ENCODE data around the gene ACE. TPM values are rescaled to one million over a fixed set of nuclear protein-coding genes. Genes with fewer than 3 reads are reported as not detected.

Gene ACE
- total RNA-seq, 1 donor from 2014 or later: 44.8 TPM

- H3K9me3 Mint-ChIP-seq (ENCODE audit: unreplicated experiment): no peaks in the 10 kb centered on the region
- peaks cover 35% of the 10 kb centered on the region for H3K4me1 Mint-ChIP-seq (ENCODE audit: unreplicated experiment)
- peak overlapping the region; percentile 89 for H3K4me3 Mint-ChIP-seq (ENCODE audit: unreplicated experiment)
- H3K36me3 Mint-ChIP-seq (ENCODE audit: low read depth, unreplicated experiment): peaks cover under 1% of the 10 kb centered on the region
- H3K27ac Mint-ChIP-seq (ENCODE audit: unreplicated experiment): no peak overlapping the region
- peak; percentile 27 for DNase-seq (ENCODE audit: low spot score)
- H3K27me3 Mint-ChIP-seq (ENCODE audit: unreplicated experiment): peaks cover 10% of the 10 kb centered on the region
- TF ChIP-seq, protein P1, sequence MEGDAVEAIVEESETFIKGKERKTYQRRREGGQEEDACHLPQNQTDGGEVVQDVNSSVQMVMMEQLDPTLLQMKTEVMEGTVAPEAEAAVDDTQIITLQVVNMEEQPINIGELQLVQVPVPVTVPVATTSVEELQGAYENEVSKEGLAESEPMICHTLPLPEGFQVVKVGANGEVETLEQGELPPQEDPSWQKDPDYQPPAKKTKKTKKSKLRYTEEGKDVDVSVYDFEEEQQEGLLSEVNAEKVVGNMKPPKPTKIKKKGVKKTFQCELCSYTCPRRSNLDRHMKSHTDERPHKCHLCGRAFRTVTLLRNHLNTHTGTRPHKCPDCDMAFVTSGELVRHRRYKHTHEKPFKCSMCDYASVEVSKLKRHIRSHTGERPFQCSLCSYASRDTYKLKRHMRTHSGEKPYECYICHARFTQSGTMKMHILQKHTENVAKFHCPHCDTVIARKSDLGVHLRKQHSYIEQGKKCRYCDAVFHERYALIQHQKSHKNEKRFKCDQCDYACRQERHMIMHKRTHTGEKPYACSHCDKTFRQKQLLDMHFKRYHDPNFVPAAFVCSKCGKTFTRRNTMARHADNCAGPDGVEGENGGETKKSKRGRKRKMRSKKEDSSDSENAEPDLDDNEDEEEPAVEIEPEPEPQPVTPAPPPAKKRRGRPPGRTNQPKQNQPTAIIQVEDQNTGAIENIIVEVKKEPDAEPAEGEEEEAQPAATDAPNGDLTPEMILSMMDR (IDR thresholded peaks at IDR 0.05; ENCODE audit: unreplicated experiment): no peak
Observed at GRCh38 chr17:63477480-63478440, 899 bp downstream of the ACE start.

DNA sequence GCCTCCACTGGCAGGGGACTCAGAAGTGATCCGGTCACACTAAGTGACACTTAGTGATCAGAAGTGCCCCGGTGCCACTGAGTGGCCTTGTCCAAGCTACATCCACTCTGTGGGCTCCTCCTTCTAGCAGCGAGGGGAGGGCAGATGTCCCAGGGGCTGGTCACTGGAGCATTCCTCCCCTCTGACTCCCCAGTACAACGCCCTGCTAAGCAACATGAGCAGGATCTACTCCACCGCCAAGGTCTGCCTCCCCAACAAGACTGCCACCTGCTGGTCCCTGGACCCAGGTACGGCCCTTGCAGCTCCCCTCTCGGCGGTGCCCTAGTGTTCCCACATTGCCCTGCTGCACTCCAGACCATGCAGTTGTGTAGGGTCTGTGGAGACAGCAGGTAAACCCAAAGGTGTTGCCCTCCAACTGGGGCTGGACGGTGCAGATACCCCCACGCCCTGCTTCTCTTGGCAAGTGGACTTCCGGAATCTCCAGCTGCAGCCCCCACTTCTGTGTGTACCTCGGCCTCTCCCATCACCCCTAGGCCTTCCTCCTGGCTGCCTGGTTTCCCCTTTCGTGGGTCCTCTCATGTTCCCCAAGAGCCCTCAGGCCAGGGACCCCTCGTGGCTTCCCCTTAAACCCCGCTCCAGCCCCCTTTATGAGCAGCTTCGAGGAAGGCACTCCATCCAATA, 2.1 kb downstream of the ACE start:
- peaks cover 7% of the 10 kb centered on the region for H3K36me3 Mint-ChIP-seq (ENCODE audit: low read depth, unreplicated experiment)

DNA sequence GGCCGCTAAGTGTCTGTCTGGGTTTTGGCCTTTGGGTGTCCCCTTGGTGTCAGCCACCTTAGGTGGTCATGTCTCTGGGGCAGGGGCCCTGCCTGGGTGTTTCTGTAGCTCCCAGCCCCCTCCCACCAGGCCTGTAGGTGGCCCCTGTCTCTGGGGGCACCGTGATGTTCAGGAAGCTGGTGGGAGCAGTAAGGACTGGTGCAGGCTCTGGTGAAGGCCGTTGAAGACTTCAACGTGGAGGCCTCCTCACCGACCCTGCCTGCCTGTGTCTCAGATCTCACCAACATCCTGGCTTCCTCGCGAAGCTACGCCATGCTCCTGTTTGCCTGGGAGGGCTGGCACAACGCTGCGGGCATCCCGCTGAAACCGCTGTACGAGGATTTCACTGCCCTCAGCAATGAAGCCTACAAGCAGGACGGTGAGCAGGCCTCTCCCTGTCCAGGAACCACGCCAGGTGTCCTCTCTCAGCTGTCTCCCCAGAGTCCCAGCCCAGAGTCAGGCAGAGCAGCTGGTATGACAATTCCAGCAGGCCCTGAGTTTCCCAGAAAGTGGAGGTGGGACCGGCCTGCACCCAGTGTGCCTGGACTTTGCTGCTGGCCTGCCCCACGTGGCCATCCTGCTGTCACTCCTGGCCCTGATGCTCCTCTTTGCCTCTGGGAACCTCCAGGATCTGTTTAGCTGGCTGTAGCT, 2.8 kb downstream of the ACE start:
- no peak for DNase-seq (ENCODE audit: low spot score)
- no peak overlapping the region for H3K4me3 Mint-ChIP-seq (ENCODE audit: unreplicated experiment)

More for the DNA sequence above, 2.1 kb downstream of the ACE start:
- DNase-seq (ENCODE audit: low spot score): peak; percentile 88
- Mint-ChIP-seq H3K27me3 (ENCODE audit: unreplicated experiment) (peaks cover 10% of the 10 kb centered on the region), H3K4me3 (ENCODE audit: unreplicated experiment) (no peak overlapping the region), H3K4me1 (ENCODE audit: unreplicated experiment) (peaks cover 39% of the 10 kb centered on the region), H3K9me3 (ENCODE audit: unreplicated experiment) (no peaks in the 10 kb centered on the region), H3K27ac (ENCODE audit: unreplicated experiment) (no peak overlapping the region)
- TF ChIP-seq, protein P1 (IDR thresholded peaks at IDR 0.05; ENCODE audit: unreplicated experiment): peak; percentile 58

GRCh38 chr17:63480192-63480784, 3.4 kb downstream of the ACE start:
- Mint-ChIP-seq H3K4me3 (ENCODE audit: unreplicated experiment) (no peak overlapping the region), H3K27me3 (ENCODE audit: unreplicated experiment) (peaks cover 10% of the 10 kb centered on the region), H3K27ac (ENCODE audit: unreplicated experiment) (no peak overlapping the region), H3K36me3 (ENCODE audit: low read depth, unreplicated experiment) (peaks cover 7% of the 10 kb centered on the region), H3K4me1 (ENCODE audit: unreplicated experiment) (peaks cover 26% of the 10 kb centered on the region), H3K9me3 (ENCODE audit: unreplicated experiment) (no peaks in the 10 kb centered on the region)
- TF ChIP-seq, protein P1 (IDR thresholded peaks at IDR 0.05; ENCODE audit: unreplicated experiment): no peak
- DNase-seq (ENCODE audit: low spot score): no peak

More for the DNA sequence above, 2.8 kb downstream of the ACE start:
- Mint-ChIP-seq H3K36me3 (ENCODE audit: low read depth, unreplicated experiment) (peaks cover 7% of the 10 kb centered on the region), H3K27me3 (ENCODE audit: unreplicated experiment) (peaks cover 10% of the 10 kb centered on the region), H3K27ac (ENCODE audit: unreplicated experiment) (no peak overlapping the region), H3K9me3 (ENCODE audit: unreplicated experiment) (no peaks in the 10 kb centered on the region), H3K4me1 (ENCODE audit: unreplicated experiment) (peaks cover 33% of the 10 kb centered on the region)
- TF ChIP-seq, protein P1 (IDR thresholded peaks at IDR 0.05; ENCODE audit: unreplicated experiment): no peak

Data from endothelial cell (in vitro differentiated cells).